Measurements from ENCODE around the gene BRPF3. TPM values are rescaled to one million over a fixed set of nuclear protein-coding genes. Genes with fewer than 3 reads are reported as not detected.

Gene BRPF3
- total RNA-seq, 1 experiment from 2014 or later, result 41.4 TPM

DNA sequence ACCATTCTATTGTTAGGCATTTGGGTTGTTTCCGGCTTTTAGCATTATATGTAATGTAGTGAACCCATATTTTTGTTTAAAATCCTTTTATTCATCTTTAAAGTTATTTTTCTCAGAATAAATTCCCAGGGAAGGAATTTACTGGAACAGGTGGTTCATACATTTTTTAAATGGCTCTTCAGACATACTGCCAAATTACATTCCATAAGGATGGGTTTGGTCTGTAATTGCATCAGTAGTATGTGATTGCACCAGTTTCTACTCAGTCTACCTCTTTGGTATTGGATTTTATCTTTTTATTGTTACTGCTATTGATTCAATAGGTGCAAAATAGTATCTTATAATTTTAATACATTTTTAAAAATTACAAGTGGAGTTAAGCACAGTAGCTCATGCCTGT, 27.2 kb downstream of the BRPF3 start:
- intact Hi-C loops (cut with micrococcal nuclease; ENCODE audit: unreplicated experiment), result no loop called here
- DNase-seq, result no peak
- no peak overlapping the region for H3K4me3 ChIP-seq (ENCODE audit: low read depth, low read length)
- ChIA-PET CTCF (no interaction called here), POLR2A (no interaction called here)
- no peaks in the 10 kb centered on the region for H3K9me3 ChIP-seq
- peaks cover 5% of the 10 kb centered on the region for H3K4me1 Mint-ChIP-seq (ENCODE audit: low read depth, unreplicated experiment)
- H3K4me1 ChIP-seq, result peaks cover 32% of the 10 kb centered on the region
- BruUV-seq (replicated peaks), result no TSS peak
- no peaks in the 10 kb centered on the region for H3K9me3 Mint-ChIP-seq (ENCODE audit: unreplicated experiment)
- H3K4me3 Mint-ChIP-seq (ENCODE audit: unreplicated experiment), result no peak overlapping the region
- H3K36me3 Mint-ChIP-seq (ENCODE audit: insufficient read depth, unreplicated experiment), result peaks cover 43% of the 10 kb centered on the region
- TF ChIP-seq, protein P1, sequence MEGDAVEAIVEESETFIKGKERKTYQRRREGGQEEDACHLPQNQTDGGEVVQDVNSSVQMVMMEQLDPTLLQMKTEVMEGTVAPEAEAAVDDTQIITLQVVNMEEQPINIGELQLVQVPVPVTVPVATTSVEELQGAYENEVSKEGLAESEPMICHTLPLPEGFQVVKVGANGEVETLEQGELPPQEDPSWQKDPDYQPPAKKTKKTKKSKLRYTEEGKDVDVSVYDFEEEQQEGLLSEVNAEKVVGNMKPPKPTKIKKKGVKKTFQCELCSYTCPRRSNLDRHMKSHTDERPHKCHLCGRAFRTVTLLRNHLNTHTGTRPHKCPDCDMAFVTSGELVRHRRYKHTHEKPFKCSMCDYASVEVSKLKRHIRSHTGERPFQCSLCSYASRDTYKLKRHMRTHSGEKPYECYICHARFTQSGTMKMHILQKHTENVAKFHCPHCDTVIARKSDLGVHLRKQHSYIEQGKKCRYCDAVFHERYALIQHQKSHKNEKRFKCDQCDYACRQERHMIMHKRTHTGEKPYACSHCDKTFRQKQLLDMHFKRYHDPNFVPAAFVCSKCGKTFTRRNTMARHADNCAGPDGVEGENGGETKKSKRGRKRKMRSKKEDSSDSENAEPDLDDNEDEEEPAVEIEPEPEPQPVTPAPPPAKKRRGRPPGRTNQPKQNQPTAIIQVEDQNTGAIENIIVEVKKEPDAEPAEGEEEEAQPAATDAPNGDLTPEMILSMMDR (IDR thresholded peaks at IDR 0.05; ENCODE audit: insufficient read depth in 1 of 2, low read depth in 1 of 2, low read length in 1 of 2, severe bottlenecking in 1 of 2, unreplicated experiment in 1 of 2), result no peak
- peaks cover 2% of the 10 kb centered on the region for H3K36me3 ChIP-seq (ENCODE audit: control insufficient read depth, insufficient read depth, low read length)
- no peaks in the 10 kb centered on the region for H3K27me3 ChIP-seq (replicated peaks; ENCODE audit: control insufficient read depth, insufficient read depth, low read length)
- no peak overlapping the region for H3K27ac Mint-ChIP-seq (ENCODE audit: unreplicated experiment)
- H3K27me3 Mint-ChIP-seq (ENCODE audit: insufficient read depth, unreplicated experiment), result no peaks in the 10 kb centered on the region

DNA sequence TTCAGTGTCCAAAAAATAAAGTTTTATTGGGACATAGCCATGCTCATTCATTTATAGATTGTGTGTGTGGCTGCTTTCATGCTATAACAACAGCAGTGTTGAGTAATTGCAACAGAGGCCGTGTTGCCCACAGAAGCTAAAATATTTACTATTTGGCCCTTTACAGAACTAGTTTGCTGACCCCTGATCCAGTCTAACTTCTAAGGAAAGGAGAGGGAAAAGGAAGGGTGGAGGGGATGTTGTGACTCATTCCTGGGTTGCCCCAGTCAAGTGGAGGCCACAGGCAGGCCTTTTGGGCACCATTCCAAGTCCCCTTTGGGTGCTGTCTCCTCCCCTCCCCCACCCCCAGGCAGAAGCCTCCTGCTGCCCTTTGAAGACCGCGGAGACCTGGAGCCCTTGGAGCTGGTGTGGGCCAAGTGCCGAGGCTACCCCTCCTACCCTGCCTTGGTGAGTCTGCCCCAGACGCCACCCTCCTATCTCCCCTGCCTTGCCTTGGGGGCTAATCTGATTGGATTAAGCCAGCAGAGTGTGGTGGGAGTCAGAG, 28.4 kb downstream of the BRPF3 start:
- no TSS peak for BruUV-seq (replicated peaks)
- Mint-ChIP-seq H3K27ac (ENCODE audit: unreplicated experiment) (no peak overlapping the region), H3K4me1 (ENCODE audit: low read depth, unreplicated experiment) (peaks cover 5% of the 10 kb centered on the region), H3K4me3 (ENCODE audit: unreplicated experiment) (no peak overlapping the region), H3K9me3 (ENCODE audit: unreplicated experiment) (no peaks in the 10 kb centered on the region), H3K27me3 (ENCODE audit: insufficient read depth, unreplicated experiment) (no peaks in the 10 kb centered on the region), H3K36me3 (ENCODE audit: insufficient read depth, unreplicated experiment) (peaks cover 46% of the 10 kb centered on the region)
- Histone ChIP-seq H3K36me3 (ENCODE audit: control insufficient read depth, insufficient read depth, low read length) (peaks cover 9% of the 10 kb centered on the region), H3K9me3 (no peaks in the 10 kb centered on the region), H3K4me1 (peaks cover 28% of the 10 kb centered on the region), H3K27me3 (replicated peaks; ENCODE audit: control insufficient read depth, insufficient read depth, low read length) (no peaks in the 10 kb centered on the region), H3K4me3 (ENCODE audit: low read depth, low read length) (no peak overlapping the region)
- no peak for DNase-seq
- intact Hi-C loops (cut with micrococcal nuclease; ENCODE audit: unreplicated experiment), result no loop called here
- TF ChIP-seq, protein P1 (IDR thresholded peaks at IDR 0.05; ENCODE audit: insufficient read depth in 1 of 2, low read depth in 1 of 2, low read length in 1 of 2, severe bottlenecking in 1 of 2, unreplicated experiment in 1 of 2), result no peak
- POLR2A ChIA-PET, result no interaction called here
- CTCF ChIA-PET, result interaction anchor here (0.6 kb wide), 1 partner anchor 101 kb away, joined by 3 read pairs; no protein-coding TSS in a partner anchor

DNA sequence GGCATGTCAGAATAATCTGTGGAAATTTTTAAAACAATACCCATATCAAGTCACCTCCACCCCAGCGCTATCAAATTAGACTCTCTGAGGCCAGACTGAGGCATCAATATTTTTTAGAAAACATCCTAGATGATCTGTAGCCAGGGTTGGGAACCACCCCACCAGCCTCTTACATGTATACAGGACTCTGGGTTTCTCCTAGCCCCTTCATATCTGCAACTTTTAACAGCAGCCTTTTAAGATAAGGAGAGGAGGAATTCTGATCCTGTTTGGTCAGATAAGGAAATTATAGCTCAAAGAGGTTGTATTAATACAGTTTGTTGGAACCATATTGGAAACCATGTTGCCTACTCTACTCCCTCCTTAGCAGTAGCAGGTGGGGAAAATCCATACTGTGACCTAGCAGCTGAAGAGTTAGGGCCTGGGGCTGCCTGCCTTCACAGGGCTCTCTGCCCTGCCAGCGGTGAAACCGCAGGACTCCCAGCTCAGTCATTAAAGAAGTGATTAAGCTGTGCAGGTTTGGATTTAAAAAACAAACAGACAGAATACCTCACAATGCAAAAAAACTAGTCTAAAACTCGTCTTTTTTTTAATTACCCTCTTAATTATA, 30.0 kb downstream of the BRPF3 start:
- intact Hi-C loops (cut with micrococcal nuclease; ENCODE audit: unreplicated experiment), result no loop called here

More for the DNA sequence above, 30.0 kb downstream of the BRPF3 start:
- peaks cover 28% of the 10 kb centered on the region for H3K4me1 ChIP-seq
- BruUV-seq (replicated peaks), result no TSS peak
- Mint-ChIP-seq H3K9me3 (ENCODE audit: unreplicated experiment) (no peaks in the 10 kb centered on the region), H3K27ac (ENCODE audit: unreplicated experiment) (no peak overlapping the region), H3K36me3 (ENCODE audit: insufficient read depth, unreplicated experiment) (peaks cover 49% of the 10 kb centered on the region), H3K4me1 (ENCODE audit: low read depth, unreplicated experiment) (peaks cover 5% of the 10 kb centered on the region), H3K4me3 (ENCODE audit: unreplicated experiment) (no peak overlapping the region), H3K27me3 (ENCODE audit: insufficient read depth, unreplicated experiment) (no peaks in the 10 kb centered on the region)
- no peaks in the 10 kb centered on the region for H3K9me3 ChIP-seq
- ChIA-PET CTCF (no interaction called here), POLR2A (no interaction called here)
- H3K36me3 ChIP-seq (ENCODE audit: control insufficient read depth, insufficient read depth, low read length), result peaks cover 12% of the 10 kb centered on the region
- H3K4me3 ChIP-seq (ENCODE audit: low read depth, low read length), result no peak overlapping the region
- no peaks in the 10 kb centered on the region for H3K27me3 ChIP-seq (replicated peaks; ENCODE audit: control insufficient read depth, insufficient read depth, low read length)
- TF ChIP-seq, protein P1 (IDR thresholded peaks at IDR 0.05; ENCODE audit: insufficient read depth in 1 of 2, low read depth in 1 of 2, low read length in 1 of 2, severe bottlenecking in 1 of 2, unreplicated experiment in 1 of 2), result no peak
- DNase-seq, result no peak
